RWPE2 (cell line): Measurements from ENCODE around the gene GNAL.
"Not testable (repeated sequence)": the region's sequence is repeated elsewhere in the genome, so short reads cannot be mapped to it uniquely, and the experiment has no call there.

Experiments
- ATAC-seq: fragments of 200-7000 bp; cut with Tn5 transposase; 3 replicates; pipeline ENCODE4 v1.9.1; 2021; ENCODE audit warnings: low read depth
- DNase-seq: peaks from one replicate; pipeline ENCODE4 v3.0.0-alpha.2; 2020; ENCODE audit warnings: low spot score
- H3K27ac ChIP-seq: fragments of 450-650 bp; 2 replicates; pipeline ENCODE4 v1.5.1; 2017; ENCODE audit warnings: mild to moderate bottlenecking; ENCODE audit not compliant: poor library complexity, severe bottlenecking
- H3K27me3 ChIP-seq: fragments of 250-450 bp; sonication (Bioruptor Pico); 2 replicates; pipeline ENCODE4 v1.5.1; 2021; ENCODE audit warnings: mild to moderate bottlenecking, moderate library complexity; ENCODE audit not compliant: insufficient read depth, poor library complexity, severe bottlenecking
- H3K36me3 ChIP-seq: fragments of 250-450 bp; sonication (Bioruptor Pico); 2 replicates; pipeline ENCODE4 v1.5.1; 2020; ENCODE audit warnings: low read depth, mild to moderate bottlenecking, moderate library complexity
- H3K4me1 ChIP-seq: fragments of 250-450 bp; sonication (Bioruptor Pico); 2 replicates; pipeline ENCODE4 v1.5.1; 2021; ENCODE audit warnings: mild to moderate bottlenecking, moderate library complexity; ENCODE audit not compliant: insufficient read depth, poor library complexity, severe bottlenecking
- H3K4me3 ChIP-seq: fragments of 250-450 bp; sonication (Bioruptor Pico); 2 replicates; pipeline ENCODE4 v1.5.1; 2021; ENCODE audit warnings: mild to moderate bottlenecking, moderate library complexity; ENCODE audit not compliant: severe bottlenecking
- H3K9me3 ChIP-seq: fragments of 250-450 bp; sonication (Bioruptor Pico); 2 replicates; pipeline ENCODE4 v1.5.1; 2021; ENCODE audit warnings: mild to moderate bottlenecking, moderate library complexity; ENCODE audit not compliant: severe bottlenecking
- TF ChIP-seq, protein P1 (sequence below): fragments of 450-650 bp; IDR thresholded peaks from one replicate; pipeline ENCODE4 v1.5.1; 2017; ENCODE audit warnings: mild to moderate bottlenecking, moderate library complexity; ENCODE audit not compliant: poor library complexity, severe bottlenecking

The GNAL gene

DNA sequence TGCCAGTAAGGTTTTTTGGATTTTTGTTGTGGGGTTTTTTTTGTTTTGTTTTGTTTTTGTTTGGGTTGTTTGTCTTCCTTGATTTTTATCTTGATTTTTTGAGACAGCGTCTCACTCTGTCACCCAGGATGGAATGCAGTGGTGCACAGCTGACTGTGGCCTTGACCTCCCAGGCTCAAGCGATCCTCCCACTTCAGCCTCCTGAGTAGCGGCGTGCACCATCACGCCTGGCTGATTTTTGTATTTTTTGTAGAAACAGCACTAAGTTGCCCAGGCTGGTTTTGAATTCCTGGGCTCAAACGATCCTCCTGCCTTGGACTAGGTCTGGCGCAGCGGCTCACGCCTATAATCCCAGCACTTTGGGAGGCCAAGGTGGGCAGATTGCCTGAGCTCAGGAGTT, 202.7 kb downstream of the GNAL start:
- Histone ChIP-seq H3K36me3 (peaks cover 5% of the 10 kb centered on the region; the same call in 1 of the 2 replicates), H3K9me3 (no peaks in the 10 kb centered on the region), H3K27ac (no peak overlapping the region), H3K27me3 (no peaks in the 10 kb centered on the region), H3K4me3 (no peak overlapping the region), H3K4me1 (peaks cover 4% of the 10 kb centered on the region)
- ATAC-seq, result no peak
- TF ChIP-seq, protein P1, sequence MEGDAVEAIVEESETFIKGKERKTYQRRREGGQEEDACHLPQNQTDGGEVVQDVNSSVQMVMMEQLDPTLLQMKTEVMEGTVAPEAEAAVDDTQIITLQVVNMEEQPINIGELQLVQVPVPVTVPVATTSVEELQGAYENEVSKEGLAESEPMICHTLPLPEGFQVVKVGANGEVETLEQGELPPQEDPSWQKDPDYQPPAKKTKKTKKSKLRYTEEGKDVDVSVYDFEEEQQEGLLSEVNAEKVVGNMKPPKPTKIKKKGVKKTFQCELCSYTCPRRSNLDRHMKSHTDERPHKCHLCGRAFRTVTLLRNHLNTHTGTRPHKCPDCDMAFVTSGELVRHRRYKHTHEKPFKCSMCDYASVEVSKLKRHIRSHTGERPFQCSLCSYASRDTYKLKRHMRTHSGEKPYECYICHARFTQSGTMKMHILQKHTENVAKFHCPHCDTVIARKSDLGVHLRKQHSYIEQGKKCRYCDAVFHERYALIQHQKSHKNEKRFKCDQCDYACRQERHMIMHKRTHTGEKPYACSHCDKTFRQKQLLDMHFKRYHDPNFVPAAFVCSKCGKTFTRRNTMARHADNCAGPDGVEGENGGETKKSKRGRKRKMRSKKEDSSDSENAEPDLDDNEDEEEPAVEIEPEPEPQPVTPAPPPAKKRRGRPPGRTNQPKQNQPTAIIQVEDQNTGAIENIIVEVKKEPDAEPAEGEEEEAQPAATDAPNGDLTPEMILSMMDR, result no peak
- DNase-seq, result no peak

DNA sequence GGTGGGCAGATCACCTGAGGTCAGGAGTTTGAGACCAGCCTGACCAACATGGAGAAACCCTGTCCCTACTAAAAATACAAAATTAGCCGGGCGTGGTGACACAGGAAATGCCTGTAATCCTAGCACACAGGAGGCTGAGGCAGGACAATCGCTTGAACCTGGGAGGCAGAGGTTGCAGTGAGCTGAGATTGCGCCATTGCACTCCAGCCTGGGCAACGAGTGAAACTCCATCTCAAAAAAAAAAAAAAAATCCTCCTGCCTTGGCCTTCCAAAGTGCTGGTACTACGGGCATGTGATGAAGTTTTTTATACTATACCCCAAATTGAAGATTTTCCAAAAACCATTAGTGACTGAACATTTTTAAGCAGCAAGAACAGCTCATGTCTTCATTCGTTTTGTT, 203.4 kb downstream of the GNAL start:
- not testable (repeated sequence) for H3K36me3 ChIP-seq, H3K9me3 ChIP-seq, H3K27ac ChIP-seq, H3K4me3 ChIP-seq, H3K4me1 ChIP-seq, ATAC-seq, H3K27me3 ChIP-seq, DNase-seq

DNA sequence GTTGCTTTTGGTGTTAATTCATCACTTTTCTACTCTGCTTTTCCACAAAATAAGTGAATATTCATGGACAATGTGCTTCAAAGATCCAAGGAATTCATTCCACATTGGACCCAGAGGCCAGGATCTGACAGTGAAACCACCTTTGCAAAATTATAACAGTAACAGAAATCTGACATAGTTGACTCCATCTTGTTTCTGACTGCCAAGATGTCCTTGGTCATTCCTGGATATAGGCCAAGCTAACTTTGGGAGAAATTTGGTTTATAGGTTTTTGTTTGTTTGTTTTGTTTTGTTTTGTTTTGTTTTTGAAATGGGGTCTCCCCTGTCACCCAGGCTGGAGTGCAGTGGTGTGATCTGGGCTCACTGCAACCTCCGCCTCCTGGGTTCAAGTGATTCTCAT, 208.7 kb downstream of the GNAL start:
- Histone ChIP-seq H3K27me3 (no peaks in the 10 kb centered on the region), H3K4me3 (no peak overlapping the region), H3K9me3 (no peaks in the 10 kb centered on the region), H3K4me1 (peaks cover 4% of the 10 kb centered on the region), H3K36me3 (0 out of 2 replicates have a peak, but pooled peaks cover 16% of the 10 kb centered on the region), H3K27ac (no peak overlapping the region)
- TF ChIP-seq, protein P1, result no peak
- ATAC-seq (no peak), DNase-seq (no peak)

DNA sequence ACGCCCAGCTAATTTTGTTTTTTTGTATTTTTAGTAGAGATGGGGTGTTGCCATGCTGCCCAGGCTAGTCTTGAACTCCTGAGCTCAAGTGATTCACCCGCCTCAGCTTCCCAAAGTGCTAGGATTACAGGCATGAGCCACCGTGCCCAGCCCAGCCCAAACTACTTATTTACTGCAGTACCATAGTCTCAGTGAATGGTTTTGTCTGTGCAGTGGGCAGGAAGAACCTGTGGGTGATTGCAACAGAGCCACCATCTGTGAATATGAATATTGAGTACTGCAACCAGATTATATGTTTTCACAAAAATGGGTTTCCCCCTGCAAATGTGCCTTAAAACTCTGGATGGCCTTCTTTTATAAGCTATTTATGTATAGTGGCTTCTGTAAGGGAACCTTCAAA, 210.0 kb downstream of the GNAL start:
- Histone ChIP-seq H3K27ac (no peak overlapping the region), H3K36me3 (0 out of 2 replicates have a peak, but pooled peaks cover 16% of the 10 kb centered on the region), H3K9me3 (no peaks in the 10 kb centered on the region), H3K4me3 (no peak overlapping the region), H3K27me3 (no peaks in the 10 kb centered on the region), H3K4me1 (peaks cover under 1% of the 10 kb centered on the region)
- ATAC-seq (no peak), DNase-seq (no peak)
- TF ChIP-seq, protein P1, result no peak

DNA sequence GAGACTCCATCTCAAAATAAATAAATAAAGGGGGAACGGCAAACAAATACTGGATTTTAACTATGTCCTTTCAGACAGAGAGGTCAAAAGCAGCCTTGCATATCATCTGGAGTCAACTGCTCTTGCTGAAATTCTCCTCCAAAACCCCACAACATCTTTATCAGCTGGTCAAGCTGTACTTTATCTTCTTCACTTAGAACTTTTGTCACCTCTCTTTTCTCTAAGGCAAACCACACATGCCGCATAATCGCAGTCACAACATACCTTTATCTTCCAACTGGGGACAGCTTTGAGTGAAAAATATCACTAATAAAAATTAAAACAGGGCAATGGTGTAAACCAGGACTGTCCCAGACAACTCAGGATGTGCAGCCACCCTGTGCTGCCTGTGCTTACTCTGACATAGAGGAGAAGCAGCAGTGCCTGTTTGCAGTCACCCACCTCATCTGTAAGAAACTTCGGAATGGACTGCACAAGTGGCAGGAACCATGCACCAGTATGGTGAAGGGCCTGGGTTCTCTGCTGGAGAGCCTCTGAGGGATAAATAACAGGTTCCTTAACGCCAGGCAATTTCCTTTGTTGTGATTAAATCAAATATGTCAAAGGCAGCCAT, 212.9 kb downstream of the GNAL start:
- Histone ChIP-seq H3K36me3 (peaks cover 21% of the 10 kb centered on the region), H3K4me1 (no peaks in the 10 kb centered on the region), H3K9me3 (no peaks in the 10 kb centered on the region), H3K4me3 (no peak overlapping the region), H3K27ac (no peak overlapping the region), H3K27me3 (no peaks in the 10 kb centered on the region)
- ATAC-seq (no peak), DNase-seq (no peak)
- TF ChIP-seq, protein P1, result no peak
